Motor neuron (in vitro differentiated cells): Measurements from ENCODE around the gene KDF1. TPM values are rescaled to one million over a fixed set of nuclear protein-coding genes. Genes with fewer than 3 reads are reported as not detected.
"Not testable (repeated sequence)": the region's sequence is repeated elsewhere in the genome, so short reads cannot be mapped to it uniquely, and the experiment has no call there.

Experiments
- ATAC-seq, 8 experiments: fragments of 200-7000 bp; cut with Tn5 transposase; replicated peaks in 6 of 8; 2 replicates each; pipeline ENCODE4 v1.8.0; 2021; ENCODE audit warnings: mild to moderate bottlenecking in 8 of 8, moderate library complexity in 8 of 8
- H3K27ac ChIP-seq, 2 donors: fragments of 250-450 bp; sonication (Bioruptor Pico); 2 replicates each; pipeline ENCODE4 v1.9.0; 2021; ENCODE audit warnings: antibody characterized with exemption in 2 of 2, mild to moderate bottlenecking in 2 of 2, moderate library complexity in 1 of 2
- H3K4me1 ChIP-seq, 2 donors: fragments of 250-450 bp; sonication (Bioruptor Pico); replicated peaks in 1 of 2; 2 replicates each; pipeline ENCODE4 v1.6.1; 2021; ENCODE audit warnings: antibody characterized with exemption in 2 of 2, mild to moderate bottlenecking in 2 of 2, moderate library complexity in 1 of 2
- H3K4me3 ChIP-seq, 5 donors: fragments of 250-450 bp; sonication (Bioruptor Pico); 2 replicates each; pipeline ENCODE4 v1.9.0; 2021; ENCODE audit warnings: antibody characterized with exemption in 5 of 5, mild to moderate bottlenecking in 5 of 5, moderate library complexity in 4 of 5
- WGBS, 10 experiments: fragments of 450-650 bp; shearing (Covaris generic); methylation state at CpG; one replicate each; pipeline ENCODE4 v1.0.0; 2022; 5-methylcytosine and 5-hydroxymethylcytosine counted together
- in situ Hi-C, 9 experiments: fragments of 400-800 bp; cut with MboI; loops; one replicate each; pipeline ENCODE4 v1.15.0; 2021; ENCODE audit warnings: low sequenced_read_pairs in 9 of 9, low pct_unique_long_range_greater_than_20kb in 2 of 9; ENCODE audit not compliant: unreplicated experiment in 9 of 9
- total RNA-seq, 8 experiments: library from RNA; unstranded; fragments of 300-600 nt; gene quantifications; 2 replicates each; pipeline versions ENCODE4 v1.2.3 to v1.2.4, GENCODE V29; 2022

The KDF1 gene
- total RNA-seq, 8 experiments from 2014 or later = 0.16 to 0.71 (median 0.27) TPM; not detected in 2

DNA sequence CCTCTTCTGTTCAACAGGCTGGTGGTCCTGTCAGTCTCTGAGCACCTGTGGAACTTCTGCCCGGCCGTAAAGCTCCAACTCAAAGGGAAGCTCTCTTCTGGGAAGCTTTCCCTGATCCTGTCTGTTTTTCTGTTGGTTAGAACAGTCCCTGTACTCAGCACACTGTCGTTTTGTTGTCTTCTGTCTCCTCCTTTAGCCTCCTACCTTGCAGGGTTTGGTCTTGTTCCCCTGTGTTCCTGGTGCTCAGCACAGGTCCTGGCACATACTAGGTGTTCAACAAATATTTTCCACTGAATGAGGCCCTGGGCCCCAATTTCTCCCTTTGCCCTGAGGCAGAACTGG lies 328 bp upstream of the KDF1 start:
- 7 to 29% (median 17%) methylated on average over 1 to 3 of the region's 3 CpGs; no CpG with 5 or more reads in 5 of the 10 experiments for WGBS, 10 experiments
- ATAC-seq = no peak
- in situ Hi-C loops = no loop called here
- Histone ChIP-seq H3K4me1 (peaks cover 0 to 9% of the 10 kb centered on the region in 2 donors), H3K4me3 (no peak overlapping the region), H3K27ac (no peak overlapping the region)

DNA sequence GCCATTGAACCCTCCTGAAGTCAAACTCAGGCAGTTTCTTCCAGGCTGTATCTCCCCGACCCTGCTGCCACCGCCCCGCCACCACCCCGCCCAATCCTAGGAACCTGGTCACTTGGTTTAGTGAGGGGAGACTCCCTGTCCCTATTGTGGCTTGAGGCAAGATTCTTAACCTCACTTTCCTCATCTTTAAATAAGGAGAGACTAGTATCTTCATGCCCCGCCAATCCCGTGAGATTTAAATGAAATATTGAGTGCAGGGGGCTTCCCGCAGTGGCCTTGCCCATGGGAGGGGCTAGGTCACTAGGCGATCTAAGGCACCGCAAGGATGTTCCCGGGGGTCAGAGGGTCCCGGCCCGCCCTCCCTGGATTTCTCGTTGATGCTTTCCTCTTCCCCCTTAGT lies 998 bp downstream of the KDF1 start:
- Histone ChIP-seq H3K4me1 (peaks cover 0 to 9% of the 10 kb centered on the region in 2 donors), H3K4me3 (no peak overlapping the region), H3K27ac (no peak overlapping the region)
- in situ Hi-C loops = no loop called here
- 18 to 37% (median 27%) methylated on average over 5 to 9 of the region's 13 CpGs; no CpG with 5 or more reads in 7 of the 10 experiments for WGBS, 10 experiments
- no peak for ATAC-seq

DNA sequence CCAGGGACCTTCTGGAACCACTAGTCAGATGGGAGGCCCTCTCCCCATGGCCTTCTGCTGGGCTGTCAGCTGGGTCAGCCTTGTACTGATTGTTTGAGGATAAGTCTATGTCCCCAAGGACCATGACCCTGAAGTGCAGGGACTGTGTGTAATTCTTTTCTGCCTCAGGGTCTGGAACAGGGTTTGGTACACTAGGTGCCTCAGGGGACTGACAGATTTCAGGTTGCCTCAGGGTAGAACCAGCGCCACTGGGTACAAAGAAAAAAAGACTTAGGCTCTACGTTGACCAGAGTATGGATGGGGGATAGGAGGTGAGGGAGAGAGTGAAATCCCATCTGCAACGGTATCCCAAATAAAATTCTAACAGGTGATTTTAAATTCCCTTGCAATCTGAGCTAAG lies 3.0 kb downstream of the KDF1 start:
- Histone ChIP-seq H3K4me1 (peaks cover 0 to 9% of the 10 kb centered on the region in 2 donors), H3K27ac (no peak overlapping the region), H3K4me3 (no peak overlapping the region)
- no peak for ATAC-seq
- 32 to 100% (median 66%) methylated on average over 1 to 3 of the region's 3 CpGs for WGBS, 10 experiments
- in situ Hi-C loops = no loop called here

DNA sequence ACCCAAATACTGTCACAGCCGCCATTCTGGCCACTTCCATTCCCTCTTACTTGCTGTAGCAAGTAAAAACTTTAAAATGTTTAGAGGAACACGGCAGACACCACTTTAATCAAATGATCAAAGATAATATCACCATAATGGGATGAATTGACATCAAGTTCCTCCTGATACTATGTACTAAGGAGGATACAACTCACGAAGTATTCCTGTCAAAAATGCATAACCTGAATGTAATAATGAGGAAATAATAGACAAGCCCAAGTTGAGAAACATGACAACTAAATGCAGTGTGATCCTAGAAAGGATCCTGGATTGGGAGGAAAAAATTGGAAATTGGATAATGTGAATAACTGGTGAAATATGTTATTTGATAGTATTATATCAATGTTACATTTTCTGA lies 3.9 kb downstream of the KDF1 start:
- in situ Hi-C loops = no loop called here
- 12 to 70% (median 47%) methylated on average over 2 to 3 of the region's 3 CpGs; no CpG with 5 or more reads in 1 of the 10 experiments for WGBS, 10 experiments
- Histone ChIP-seq H3K4me3 (no peak overlapping the region), H3K4me1 (peaks cover 0 to 9% of the 10 kb centered on the region in 2 donors), H3K27ac (no peak overlapping the region)
- ATAC-seq = no peak

DNA sequence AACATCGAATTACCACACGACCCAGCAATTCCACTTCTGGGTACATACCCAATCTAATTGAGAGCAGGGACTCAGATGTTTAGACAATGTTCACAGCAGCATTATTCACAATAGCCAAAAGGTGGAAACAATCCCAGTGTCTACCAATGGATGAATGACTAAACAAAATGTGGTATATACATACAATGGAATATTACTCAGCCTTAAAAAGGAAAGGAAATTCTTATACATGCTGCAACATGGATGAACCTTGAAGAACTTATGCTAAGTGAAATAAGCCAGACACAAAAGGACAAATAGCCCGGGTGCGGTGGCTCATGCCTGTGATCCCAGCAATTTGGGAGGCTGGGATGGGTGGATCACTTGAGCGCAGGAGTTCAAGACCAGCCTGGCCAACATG lies 6.9 kb downstream of the KDF1 start:
- in situ Hi-C loops = no loop called here

DNA sequence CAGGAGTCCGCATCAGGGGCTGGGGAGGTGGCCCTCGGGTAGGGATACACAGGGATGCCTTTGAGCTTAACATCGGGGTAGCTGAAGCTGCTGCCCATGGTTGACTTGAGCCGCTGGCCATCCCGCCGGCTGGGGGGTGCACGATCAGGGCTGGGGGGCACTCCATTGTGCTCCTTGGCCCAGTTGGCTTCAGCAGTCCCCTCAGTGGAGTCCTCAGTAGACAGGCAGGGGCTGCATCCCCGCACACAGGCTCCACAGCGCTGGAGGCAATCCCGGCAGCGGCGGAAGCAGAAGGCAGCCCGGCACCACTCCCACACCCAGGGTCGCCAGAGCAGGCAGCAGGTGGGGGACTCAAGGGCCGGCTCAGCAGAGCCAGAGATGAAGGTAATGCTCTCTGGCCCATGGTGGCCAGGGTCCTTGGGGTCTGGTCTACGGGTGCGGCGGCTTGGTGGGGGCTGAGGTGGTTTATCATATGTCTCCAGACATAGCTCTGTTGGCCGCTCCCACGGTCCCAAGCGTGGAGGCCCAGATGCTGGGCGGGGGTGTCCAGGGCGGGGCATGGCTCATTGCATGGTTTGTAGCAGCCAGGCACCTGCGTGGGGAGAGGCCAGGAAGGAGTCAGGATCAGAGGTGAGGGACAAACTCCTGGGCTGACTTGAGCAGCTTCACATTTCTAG lies 8.3 kb downstream of the KDF1 start:
- WGBS, 10 experiments = 76 to 88% (median 78%) methylated on average over 3 to 8 of the region's 24 CpGs; no CpG with 5 or more reads in 6 of the 10 experiments
- in situ Hi-C loops = no loop called here
- H3K27ac ChIP-seq = no peak overlapping the region
- ATAC-seq = peak in 3 of 8 experiments; percentile 6 to 21 (median 8)
- H3K4me1 ChIP-seq = peaks cover 0 to 7% of the 10 kb centered on the region in 2 donors
- no peak overlapping the region for H3K4me3 ChIP-seq

More for the DNA sequence above, 6.9 kb downstream of the KDF1 start:
- Histone ChIP-seq H3K4me3 (no peak overlapping the region), H3K4me1 (peaks cover 0 to 7% of the 10 kb centered on the region in 2 donors), H3K27ac (no peak overlapping the region)
- 31 to 100% (median 88%) methylated on average over 2 to 5 of the region's 5 CpGs; no CpG with 5 or more reads in 2 of the 10 experiments for WGBS, 10 experiments
- no peak for ATAC-seq

DNA sequence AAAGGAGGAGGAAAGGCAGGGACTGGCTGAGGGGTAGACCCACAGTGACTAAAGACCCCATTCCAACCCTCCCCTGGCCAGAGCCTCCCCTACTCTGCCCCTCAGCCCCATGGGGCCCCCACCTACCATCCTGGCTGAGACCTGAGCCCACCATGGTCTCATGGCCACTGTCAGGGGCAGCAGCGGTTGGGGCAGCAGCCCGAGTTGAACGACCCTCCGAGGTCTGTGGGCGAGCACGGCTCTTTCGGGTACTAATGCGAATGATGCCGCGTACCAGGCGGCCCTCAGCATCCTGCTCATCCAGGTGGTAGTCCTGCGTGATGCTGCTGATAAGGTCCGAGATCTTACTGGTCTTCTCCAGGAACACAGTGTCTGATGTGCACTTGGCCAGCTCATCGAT lies 9.1 kb downstream of the KDF1 start:
- Histone ChIP-seq H3K4me1 (peaks cover 0 to 7% of the 10 kb centered on the region in 2 donors), H3K4me3 (no peak overlapping the region), H3K27ac (no peak overlapping the region)
- WGBS, 10 experiments = 80 to 96% (median 80%) methylated on average over 1 to 12 of the region's 14 CpGs; no CpG with 5 or more reads in 7 of the 10 experiments
- peak in 4 of 8 experiments; percentile 7 to 33 (median 12) for ATAC-seq
- in situ Hi-C loops = no loop called here

DNA sequence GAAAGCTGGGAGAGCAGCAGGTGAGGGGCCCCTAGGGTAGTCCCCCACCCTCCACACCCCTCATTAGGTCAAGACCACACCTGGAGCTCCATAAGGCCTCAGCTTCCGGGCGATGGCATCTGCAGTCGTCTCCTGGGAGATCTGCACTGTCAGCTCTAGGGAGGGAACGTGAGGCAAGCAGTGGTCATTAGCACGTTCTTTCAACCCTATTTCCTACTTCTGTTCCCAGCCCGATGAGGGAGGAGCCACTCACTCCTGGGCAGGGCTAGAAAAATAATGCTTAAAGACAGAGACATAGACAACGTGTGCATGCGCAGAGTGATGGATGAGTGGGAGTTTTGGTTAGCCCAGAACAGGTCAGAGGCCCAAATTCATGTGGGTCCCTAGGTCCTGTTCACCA lies 9.7 kb downstream of the KDF1 start:
- Histone ChIP-seq H3K4me3 (no peak overlapping the region), H3K4me1 (peaks cover 0 to 7% of the 10 kb centered on the region in 2 donors), H3K27ac (no peak overlapping the region)
- 28 to 45% (median 31%) methylated on average over 2 to 8 of the region's 8 CpGs; no CpG with 5 or more reads in 6 of the 10 experiments for WGBS, 10 experiments
- in situ Hi-C loops = no loop called here
- peak; percentile 28 to 80 (median 42) for ATAC-seq

DNA sequence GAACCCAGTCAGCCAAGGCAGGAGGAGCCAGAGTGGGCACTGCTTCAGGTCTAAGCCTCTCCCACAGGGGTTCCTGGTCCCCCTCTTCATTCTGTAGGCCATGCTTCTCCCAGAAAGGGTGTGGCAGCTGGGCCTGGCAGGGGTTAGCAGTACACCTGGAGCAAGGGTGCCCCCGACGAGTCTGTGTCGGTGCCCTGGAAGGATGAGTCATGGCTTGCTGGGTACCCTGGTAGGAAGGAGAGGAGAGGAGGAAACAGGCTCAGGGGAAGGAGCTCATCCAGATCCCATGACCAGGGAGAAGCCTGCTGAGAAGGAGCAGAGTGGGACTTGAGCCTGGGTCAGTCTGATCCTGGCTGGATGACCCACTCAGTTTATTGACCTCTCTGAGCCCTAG lies 10.3 kb downstream of the KDF1 start:
- no peak overlapping the region for H3K27ac ChIP-seq

DNA sequence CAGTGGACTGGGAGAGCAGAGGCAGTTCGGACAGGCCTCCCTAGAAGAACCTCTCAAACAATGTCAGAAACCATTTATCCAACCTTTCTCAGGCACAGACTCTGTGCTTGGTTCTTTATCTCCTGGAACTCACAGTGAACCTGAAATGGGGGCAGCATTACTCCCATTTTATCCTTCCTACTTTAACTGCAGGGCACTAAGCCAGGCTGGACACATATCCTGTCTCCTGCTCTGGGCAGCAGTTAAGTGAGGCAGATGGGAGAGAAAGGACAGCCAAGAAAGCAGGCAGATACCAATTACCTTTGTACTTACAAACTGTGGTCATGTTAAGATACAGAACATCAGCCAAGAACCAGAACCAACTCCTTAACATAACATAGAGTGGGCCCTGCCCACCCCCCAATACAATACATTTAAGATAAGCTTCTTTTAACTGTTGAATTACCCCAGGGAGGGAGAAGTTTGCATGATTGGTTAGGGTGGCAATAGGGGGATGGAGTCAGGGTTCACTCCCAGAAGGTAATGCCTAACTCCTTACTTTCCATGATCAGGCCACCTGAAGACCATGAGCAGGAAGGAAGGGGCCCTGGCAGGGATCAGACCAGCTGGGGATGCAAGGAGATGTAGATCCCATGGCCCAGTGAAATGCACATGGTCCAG lies 10.9 kb downstream of the KDF1 start:
- Histone ChIP-seq H3K4me3 (no peak overlapping the region), H3K4me1 (peaks cover 0 to 7% of the 10 kb centered on the region in 2 donors), H3K27ac (no peak overlapping the region)
- ATAC-seq = peak in 1 of 8 experiments; percentile 9
- in situ Hi-C loops = no loop called here
- 50 to 100% (median 80%) methylated on average over 1 of the region's 1 CpG; no CpG with 5 or more reads in 7 of the 10 experiments for whole genome bisulfite sequencing, 10 experiments

More for the DNA sequence above, 10.3 kb downstream of the KDF1 start:
- Histone ChIP-seq H3K4me1 (peaks cover 0 to 7% of the 10 kb centered on the region in 2 donors), H3K4me3 (no peak overlapping the region)
- WGBS, 10 experiments = 80 to 100% (median 92%) methylated on average over 1 to 3 of the region's 3 CpGs; no CpG with 5 or more reads in 6 of the 10 experiments
- in situ Hi-C loops = no loop called here
- peak in 4 of 8 experiments; percentile 11 to 26 (median 24) for ATAC-seq

DNA sequence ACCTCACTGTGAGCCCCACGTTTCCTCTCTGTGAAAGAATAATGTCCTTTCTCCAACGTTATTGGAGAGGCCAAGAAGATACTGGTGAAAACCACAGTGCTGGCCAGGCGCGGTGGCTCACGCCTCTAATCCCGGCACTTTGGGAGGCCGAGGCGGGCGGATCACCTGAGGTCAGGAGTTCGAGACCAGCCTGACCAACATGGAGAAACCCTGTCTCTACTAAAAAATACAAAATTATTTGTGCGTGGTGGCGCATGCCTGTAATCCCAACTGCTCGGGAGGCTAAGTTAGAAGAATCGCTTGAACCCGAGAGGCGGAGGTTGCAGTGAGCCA lies 11.6 kb downstream of the KDF1 start:
- in situ Hi-C loops, H3K4me3 ChIP-seq, H3K27ac ChIP-seq, H3K4me1 ChIP-seq, ATAC-seq: not testable (repeated sequence)
- 85 to 100% (median 90%) methylated on average over 2 to 13 of the region's 16 CpGs; no CpG with 5 or more reads in 1 of the 10 experiments for WGBS, 10 experiments

DNA sequence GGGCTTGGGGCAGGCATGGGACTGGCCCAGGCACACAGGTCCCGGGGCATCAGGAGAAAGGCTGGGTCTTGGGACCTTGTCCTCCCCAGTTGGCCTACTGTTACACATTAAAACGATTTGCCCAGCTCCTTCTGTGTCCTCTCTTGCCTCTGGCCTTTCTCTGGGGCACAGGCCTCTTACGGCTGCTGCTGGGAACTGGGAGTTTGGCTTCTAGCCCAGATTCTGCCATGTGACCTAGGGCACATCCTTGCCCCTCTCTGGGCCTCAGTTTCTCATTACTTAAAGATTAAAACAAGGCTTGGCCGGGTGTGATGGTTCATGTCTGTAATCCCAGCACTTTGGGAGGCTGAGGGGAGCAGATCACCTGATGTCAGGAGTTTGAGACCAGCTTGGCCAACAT lies 14.0 kb downstream of the KDF1 start:
- no peak overlapping the region for H3K4me3 ChIP-seq
- in situ Hi-C loops = no loop called here
- no peak overlapping the region for H3K27ac ChIP-seq
- WGBS, 10 experiments = 60 to 100% (median 96%) methylated on average over 1 to 4 of the region's 4 CpGs; no CpG with 5 or more reads in 3 of the 10 experiments
- no peak for ATAC-seq
- peaks cover 0 to 7% of the 10 kb centered on the region in 2 donors for H3K4me1 ChIP-seq

DNA sequence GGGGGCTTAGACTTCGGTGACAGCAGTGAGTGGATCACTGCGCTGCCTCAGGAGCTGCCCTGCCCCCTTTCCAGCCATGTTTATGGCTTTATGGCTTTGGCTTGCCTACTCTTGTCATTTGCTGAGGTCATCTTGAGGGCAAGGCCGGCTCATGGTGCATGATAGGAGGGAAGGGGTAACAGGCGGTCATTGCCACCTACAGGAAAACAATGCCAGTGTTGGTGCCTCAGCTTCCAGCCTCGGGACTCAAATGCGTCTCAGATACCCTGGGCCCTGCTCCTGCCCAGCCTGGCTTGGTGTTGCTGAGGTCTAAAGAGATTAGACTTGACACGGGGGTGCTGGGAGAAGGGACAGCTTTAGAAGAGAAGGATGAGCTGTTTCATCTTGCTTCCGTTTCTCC lies 14.5 kb downstream of the KDF1 start:
- H3K27ac ChIP-seq = no peak overlapping the region
- in situ Hi-C loops = no loop called here
- WGBS, 10 experiments = 40 to 100% (median 79%) methylated on average over 1 to 5 of the region's 8 CpGs; no CpG with 5 or more reads in 6 of the 10 experiments
- no peak for ATAC-seq
- peaks cover 0 to 6% of the 10 kb centered on the region in 2 donors for H3K4me1 ChIP-seq
- no peak overlapping the region for H3K4me3 ChIP-seq
